Measurements from ENCODE around the gene PAAF1. TPM values are rescaled to one million over a fixed set of nuclear protein-coding genes. Genes with fewer than 3 reads are reported as not detected.

The PAAF1 gene
- total and polyA plus RNA-seq, 2 experiments from 2014 or later, result 6.7 to 24.1 TPM

DNA sequence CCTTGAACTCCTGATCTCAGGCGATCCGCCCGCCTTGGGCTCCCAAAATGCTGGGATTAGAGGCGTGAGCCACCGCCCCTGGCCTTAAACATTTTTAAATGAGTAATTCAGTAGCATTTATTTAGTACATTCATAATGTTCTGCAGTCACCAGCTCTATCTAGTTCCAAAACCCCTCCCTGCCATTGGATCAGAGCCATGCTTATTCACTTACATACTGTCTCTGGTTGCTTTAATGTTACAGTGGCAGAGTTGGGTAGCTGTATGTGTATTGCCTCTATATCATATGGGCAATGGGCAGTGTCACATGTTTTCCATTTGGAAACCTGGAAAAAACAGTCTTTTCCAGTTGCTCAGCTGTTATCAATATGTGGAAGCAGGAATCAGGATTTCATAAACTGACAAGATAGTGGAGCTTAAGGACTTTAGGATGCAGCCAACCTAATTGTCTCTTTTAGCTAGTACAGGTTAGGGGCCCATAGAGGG is 10.7 kb upstream of the PAAF1 start:
- H3K9ac ChIP-seq, result peak overlapping the region; percentile 53; the same call in 1 of the 2 replicates
- peak overlapping the region; percentile 75 for H3K27ac ChIP-seq
- WGBS, 2 experiments (ENCODE audit: low coverage in 1 of 2, low lambda C conversion rate in 2 of 2, missing lambda C conversion rate in 2 of 2), result 10 to 14% methylated on average over 5 of the region's 5 CpGs
- no peaks in the 10 kb centered on the region for H3K27me3 ChIP-seq (replicated peaks; ENCODE audit: insufficient read depth)
- H3K79me2 ChIP-seq (ENCODE audit: insufficient read depth), result no peaks in the 10 kb centered on the region
- peak overlapping the region; percentile 24; the same call in 1 of the 2 replicates for H3K4me3 ChIP-seq
- peak overlapping the region; percentile 49 for H3K4me2 ChIP-seq (ENCODE audit: unreplicated experiment)
- no peak overlapping the region for H2AFZ ChIP-seq
- H3K9me2 ChIP-seq (ENCODE audit: insufficient read depth), result no peaks in the 10 kb centered on the region
- peak; percentile 80 for DNase-seq
- H3K36me3 ChIP-seq (ENCODE audit: low read depth), result 0 out of 2 replicates have a peak, but pooled peaks cover 3% of the 10 kb centered on the region
- H3K4me1 ChIP-seq (ENCODE audit: insufficient read depth), result peaks cover 18% of the 10 kb centered on the region
- in situ Hi-C loops (cut with MboI), result no loop called here
- no peaks in the 10 kb centered on the region for H4K20me1 ChIP-seq (ENCODE audit: insufficient read depth)
- TF ChIP-seq EZH2 (IDR thresholded peaks at IDR 0.05; ENCODE audit: insufficient read depth, poor library complexity, severe bottlenecking) (no peak), EZH2phosphoT487 (IDR thresholded peaks at IDR 0.05; ENCODE audit: insufficient read depth, low read depth) (no peak)
- no peaks in the 10 kb centered on the region for H3K9me3 ChIP-seq (ENCODE audit: low read depth)
- H3F3A ChIP-seq (ENCODE audit: insufficient read depth), result peaks cover 44% of the 10 kb centered on the region

GRCh38 chr11:73866586-73866996 is 10.2 kb upstream of the PAAF1 start:
- H3K4me3 ChIP-seq, result peak overlapping the region; percentile 24; the same call in 1 of the 2 replicates
- H3K27me3 ChIP-seq (replicated peaks; ENCODE audit: insufficient read depth), result no peaks in the 10 kb centered on the region
- H4K20me1 ChIP-seq (ENCODE audit: insufficient read depth), result no peaks in the 10 kb centered on the region
- H3K9me2 ChIP-seq (ENCODE audit: insufficient read depth), result no peaks in the 10 kb centered on the region
- H3K27ac ChIP-seq, result peak overlapping the region; percentile 75
- no peaks in the 10 kb centered on the region for H3K9me3 ChIP-seq (ENCODE audit: low read depth)
- peaks cover 48% of the 10 kb centered on the region for H3F3A ChIP-seq (ENCODE audit: insufficient read depth)
- H2AFZ ChIP-seq, result no peak overlapping the region
- H3K79me2 ChIP-seq (ENCODE audit: insufficient read depth), result no peaks in the 10 kb centered on the region
- in situ Hi-C loops (cut with MboI), result no loop called here
- WGBS, 2 experiments (ENCODE audit: low coverage in 1 of 2, low lambda C conversion rate in 2 of 2, missing lambda C conversion rate in 2 of 2), result 0% methylated on average over 2 of the region's 2 CpGs
- H3K9ac ChIP-seq, result peak overlapping the region; percentile 53
- peak overlapping the region; percentile 49 for H3K4me2 ChIP-seq (ENCODE audit: unreplicated experiment)
- peaks cover 7% of the 10 kb centered on the region; the same call in 1 of the 2 replicates for H3K36me3 ChIP-seq (ENCODE audit: low read depth)
- TF ChIP-seq EZH2phosphoT487 (IDR thresholded peaks at IDR 0.05; ENCODE audit: insufficient read depth, low read depth) (no peak), EZH2 (IDR thresholded peaks at IDR 0.05; ENCODE audit: insufficient read depth, poor library complexity, severe bottlenecking) (no peak)
- peaks cover 18% of the 10 kb centered on the region for H3K4me1 ChIP-seq (ENCODE audit: insufficient read depth)
- DNase-seq, result peak; percentile 97

DNA sequence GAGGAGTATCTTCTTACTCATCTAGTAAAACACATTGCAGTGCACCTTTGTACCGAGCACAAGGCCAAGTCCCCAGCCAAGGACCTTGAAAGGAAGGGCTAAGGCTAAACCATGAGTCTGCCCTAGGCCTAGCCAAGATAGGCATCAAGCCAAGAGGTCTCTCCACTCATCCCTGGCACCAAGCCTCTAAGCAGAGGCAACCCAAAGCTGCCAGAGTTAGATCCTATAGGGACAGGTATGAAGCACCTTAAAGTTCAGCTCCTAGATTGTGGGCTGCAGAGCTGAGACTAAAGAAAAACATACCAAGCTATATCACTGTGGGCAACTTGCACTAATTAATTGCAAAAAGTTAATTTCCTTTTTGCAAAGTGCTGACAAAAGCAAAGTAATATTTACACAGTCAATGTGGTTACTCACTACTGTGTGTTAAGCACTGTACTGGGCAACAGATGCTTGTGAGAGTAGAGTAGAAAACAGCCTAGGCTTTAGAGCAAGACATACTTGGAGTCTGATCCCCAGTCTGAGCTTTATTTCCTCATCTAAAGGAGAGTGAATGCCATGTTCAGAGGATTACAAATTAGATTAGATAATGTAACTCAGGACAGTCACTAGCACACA is 7.4 kb upstream of the PAAF1 start:
- TF ChIP-seq EZH2 (IDR thresholded peaks at IDR 0.05; ENCODE audit: insufficient read depth, poor library complexity, severe bottlenecking) (no peak), EZH2phosphoT487 (IDR thresholded peaks at IDR 0.05; ENCODE audit: insufficient read depth, low read depth) (no peak)
- H3K9ac ChIP-seq, result no peak overlapping the region
- H3K9me3 ChIP-seq (ENCODE audit: low read depth), result no peaks in the 10 kb centered on the region
- peaks cover 49% of the 10 kb centered on the region for H3F3A ChIP-seq (ENCODE audit: insufficient read depth)
- no peak overlapping the region for H3K4me2 ChIP-seq (ENCODE audit: unreplicated experiment)
- H3K4me3 ChIP-seq, result no peak overlapping the region
- H3K4me1 ChIP-seq (ENCODE audit: insufficient read depth), result peaks cover 18% of the 10 kb centered on the region
- peaks cover 9% of the 10 kb centered on the region; the same call in 1 of the 2 replicates for H3K36me3 ChIP-seq (ENCODE audit: low read depth)
- no peak overlapping the region for H2AFZ ChIP-seq
- no peak overlapping the region for H3K27ac ChIP-seq
- H3K9me2 ChIP-seq (ENCODE audit: insufficient read depth), result no peaks in the 10 kb centered on the region
- DNase-seq, result peak; percentile 28
- WGBS, 2 experiments (ENCODE audit: low coverage in 1 of 2, low lambda C conversion rate in 2 of 2, missing lambda C conversion rate in 2 of 2), result 86 to 92% methylated on average over 1 of the region's 1 CpG
- in situ Hi-C loops (cut with MboI), result no loop called here
- H3K79me2 ChIP-seq (ENCODE audit: insufficient read depth), result peaks cover 15% of the 10 kb centered on the region
- H4K20me1 ChIP-seq (ENCODE audit: insufficient read depth), result no peaks in the 10 kb centered on the region
- H3K27me3 ChIP-seq (replicated peaks; ENCODE audit: insufficient read depth), result no peaks in the 10 kb centered on the region

DNA sequence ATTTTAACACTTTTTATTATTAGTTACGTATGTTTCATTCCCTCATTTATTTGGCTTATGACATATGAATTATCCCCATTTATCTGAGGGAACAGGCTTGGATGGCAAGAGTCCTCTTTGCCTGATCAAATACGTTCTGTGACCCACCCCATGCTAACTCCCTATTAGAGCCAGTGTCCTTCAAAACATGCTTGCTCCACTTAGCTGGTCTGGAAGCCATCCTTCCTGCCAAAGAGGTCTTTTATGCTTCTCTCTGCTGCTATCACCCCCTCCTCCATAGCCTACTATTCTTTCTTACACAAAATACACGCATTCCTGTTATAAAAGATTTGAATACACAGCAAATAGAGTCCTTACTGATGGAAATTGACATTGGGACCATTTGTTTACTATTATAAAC is 6.5 kb upstream of the PAAF1 start:
- Histone ChIP-seq H3K9me2 (ENCODE audit: insufficient read depth) (no peaks in the 10 kb centered on the region), H3K4me3 (no peak overlapping the region), H3F3A (ENCODE audit: insufficient read depth) (peaks cover 49% of the 10 kb centered on the region), H3K36me3 (ENCODE audit: low read depth) (peaks cover 9% of the 10 kb centered on the region; the same call in 1 of the 2 replicates), H4K20me1 (ENCODE audit: insufficient read depth) (no peaks in the 10 kb centered on the region), H3K79me2 (ENCODE audit: insufficient read depth) (peaks cover 24% of the 10 kb centered on the region), H3K27ac (no peak overlapping the region), H3K9me3 (ENCODE audit: low read depth) (no peaks in the 10 kb centered on the region), H3K9ac (no peak overlapping the region), H3K4me1 (ENCODE audit: insufficient read depth) (peaks cover 19% of the 10 kb centered on the region), H2AFZ (no peak overlapping the region), H3K4me2 (ENCODE audit: unreplicated experiment) (no peak overlapping the region), H3K27me3 (replicated peaks; ENCODE audit: insufficient read depth) (no peaks in the 10 kb centered on the region)
- TF ChIP-seq EZH2phosphoT487 (IDR thresholded peaks at IDR 0.05; ENCODE audit: insufficient read depth, low read depth) (no peak), EZH2 (IDR thresholded peaks at IDR 0.05; ENCODE audit: insufficient read depth, poor library complexity, severe bottlenecking) (no peak)
- 81% methylated on average over 3 of the region's 3 CpGs for WGBS, 2 experiments (ENCODE audit: low coverage in 1 of 2, low lambda C conversion rate in 2 of 2, missing lambda C conversion rate in 2 of 2)
- no peak for DNase-seq
- in situ Hi-C loops (cut with MboI), result no loop called here
